RPMI7951 (cell line): ENCODE results near the gene KMT5C. TPM values are rescaled to one million over a fixed set of nuclear protein-coding genes. Genes with fewer than 3 reads are reported as not detected.

Experiments used
- DNase-seq: peaks from one replicate; pipeline ENCODE4 v3.0.0-alpha.2; 2012; ENCODE audit warnings: low read depth
- total RNA-seq: library from RNA; depleted of rRNA; stranded (reverse); fragments of >200 nt; shearing (Covaris generic); gene quantifications from 2 replicates; pipeline ENCODE4 v1.2.3, GENCODE V29; 2014

The KMT5C gene
- total RNA-seq, 1 experiment from 2014 or later: 5.6 TPM

DNA sequence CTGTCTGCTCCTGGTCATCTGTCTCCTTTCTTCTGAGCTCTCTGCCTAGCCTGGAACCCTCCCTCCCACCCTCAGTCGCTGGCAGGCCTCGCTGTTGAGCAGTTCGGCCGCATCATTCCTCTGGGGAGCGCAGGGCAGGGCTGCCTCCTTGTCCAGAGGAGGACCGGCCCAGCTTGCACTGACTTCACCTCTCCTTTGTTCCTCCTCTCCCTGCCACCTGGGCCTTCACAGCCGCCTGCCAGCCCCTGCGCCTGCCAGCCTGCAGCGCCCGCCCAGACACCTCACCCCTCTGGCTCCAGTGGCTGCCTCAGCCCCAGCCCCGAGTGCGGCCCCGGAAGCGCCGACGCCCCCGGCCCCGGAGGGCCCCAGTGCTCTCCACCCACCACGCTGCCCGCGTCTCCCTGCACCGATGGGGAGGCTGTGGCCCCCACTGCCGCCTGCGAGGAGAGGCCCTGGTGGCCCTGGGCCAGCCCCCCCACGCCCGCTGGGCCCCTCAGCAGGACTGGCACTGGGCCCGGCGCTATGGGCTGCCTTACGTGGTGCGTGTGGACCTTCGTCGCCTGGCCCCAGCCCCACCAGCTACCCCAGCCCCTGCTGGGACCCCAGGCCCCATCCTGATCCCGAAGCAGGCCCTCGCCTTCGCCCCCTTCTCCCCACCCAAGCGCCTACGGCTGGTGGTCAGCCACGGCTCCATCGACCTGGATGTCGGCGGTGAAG lies 7.2 kb downstream of the KMT5C start:
- DNase-seq: no peak

DNA sequence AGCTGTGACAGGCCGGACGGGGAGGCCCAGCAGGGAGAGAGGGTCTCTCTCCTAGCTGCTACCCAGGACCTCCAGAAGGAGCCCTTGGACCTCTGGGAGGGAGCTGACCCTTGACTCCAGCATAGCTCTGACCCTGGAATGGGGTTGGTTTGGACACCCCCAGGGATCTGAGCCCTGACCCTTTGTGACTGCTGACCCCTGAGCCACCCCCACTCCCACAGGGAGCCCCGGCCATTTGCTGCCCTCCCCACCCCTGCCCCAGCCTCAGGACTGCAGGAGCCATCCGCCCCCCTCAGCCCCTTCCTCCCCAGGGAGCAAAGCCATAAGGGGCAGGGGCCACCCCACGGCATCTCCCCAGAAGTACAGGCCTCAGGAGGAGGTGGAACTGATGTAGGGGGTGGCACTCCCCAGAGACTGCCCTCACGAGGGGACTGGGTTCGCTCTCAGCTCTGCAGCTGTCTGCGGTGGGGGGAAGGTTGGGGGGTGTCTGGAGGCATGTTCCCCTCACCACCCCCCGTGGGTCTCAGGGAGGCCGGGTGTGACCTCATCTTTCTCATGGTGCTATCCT lies 7.8 kb downstream of the KMT5C start:
- DNase-seq: no peak

DNA sequence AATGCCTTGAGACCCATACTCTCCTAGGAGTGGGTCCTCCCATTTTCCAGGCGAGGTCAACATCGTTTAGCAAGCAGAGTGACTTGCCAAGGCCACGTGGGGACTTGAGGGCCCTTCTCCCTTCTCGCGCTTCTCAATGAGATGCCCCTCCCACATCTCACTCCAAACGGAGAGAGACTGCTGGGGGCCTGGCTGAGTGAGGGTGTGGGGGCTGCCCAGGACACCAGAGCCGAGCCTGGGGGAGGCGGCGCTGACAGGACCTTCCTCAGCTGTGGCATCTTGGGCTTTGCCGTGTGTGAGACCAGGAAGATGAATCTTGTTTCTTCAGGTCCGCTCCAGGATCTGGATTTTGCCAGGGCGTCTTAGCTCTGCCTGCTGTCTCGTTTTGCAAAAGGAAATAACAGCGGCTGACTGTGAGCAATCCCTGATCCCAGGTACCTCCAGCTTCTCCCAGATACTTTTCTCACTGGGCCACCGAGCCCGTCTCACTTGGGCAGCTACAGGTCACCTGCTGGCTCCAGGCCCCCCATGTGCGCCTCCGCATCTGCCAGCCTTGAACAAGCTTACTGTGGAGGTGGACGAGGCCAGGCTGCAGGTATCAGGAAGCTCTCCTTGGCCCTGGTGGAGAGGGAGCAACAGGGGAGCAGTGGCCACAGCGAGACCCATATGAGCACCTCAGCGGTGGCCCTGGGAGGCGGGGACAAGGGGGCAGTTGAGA lies 8.8 kb downstream of the KMT5C start:
- DNase-seq: no peak

DNA sequence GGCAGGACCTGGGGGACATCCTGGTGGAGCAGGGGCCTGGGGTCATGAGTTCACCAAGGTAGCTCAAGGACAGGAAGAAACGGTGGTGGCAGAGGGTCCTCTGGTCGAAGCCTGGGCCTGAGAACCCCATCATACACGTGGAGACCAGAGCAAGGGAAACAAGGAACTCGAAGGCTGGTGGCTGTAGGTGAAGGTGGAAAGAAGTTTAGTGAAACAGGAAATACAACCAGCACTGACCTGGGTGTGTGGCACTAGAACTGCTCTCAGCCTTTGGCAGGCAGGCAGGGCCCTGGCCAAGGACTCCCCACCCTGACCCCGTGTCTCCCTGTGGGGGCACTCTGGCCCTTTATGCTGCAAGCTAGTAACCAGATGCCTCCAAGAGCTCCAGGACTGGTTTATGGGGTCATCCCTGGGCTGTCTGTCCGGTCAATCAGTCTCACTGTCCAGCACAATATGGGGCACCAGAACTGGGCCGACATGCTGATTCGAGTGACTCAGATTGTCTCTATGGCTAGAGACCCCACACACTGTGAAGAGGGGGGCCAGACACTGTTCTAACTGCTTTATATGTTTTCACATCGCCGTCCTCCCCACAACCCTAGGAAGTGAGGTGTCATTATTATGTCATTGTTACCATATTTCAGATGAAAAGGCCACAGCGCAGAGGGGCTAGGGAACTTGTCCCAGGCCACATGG lies 11.1 kb downstream of the KMT5C start:
- no peak for DNase-seq

DNA sequence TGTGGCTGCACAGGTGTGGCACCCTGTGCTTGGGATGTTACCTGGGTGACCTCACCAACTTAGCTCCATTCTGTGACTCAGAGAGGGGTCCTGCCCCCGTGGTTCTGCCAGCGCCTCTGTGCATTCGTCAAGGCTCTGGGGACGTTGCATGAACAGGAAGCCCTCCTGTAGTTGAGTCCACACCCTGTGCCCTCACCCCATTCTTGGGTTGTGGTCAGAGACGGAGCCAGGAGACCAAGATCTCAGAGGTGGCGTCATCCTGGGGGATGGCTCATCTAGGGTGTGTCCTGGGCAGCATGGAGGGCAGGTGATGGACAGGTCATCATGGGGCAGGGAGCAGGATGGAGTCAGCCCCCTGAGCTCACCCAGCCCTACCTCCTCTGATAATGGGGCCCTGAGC lies 12.4 kb downstream of the KMT5C start:
- DNase-seq: no peak

DNA sequence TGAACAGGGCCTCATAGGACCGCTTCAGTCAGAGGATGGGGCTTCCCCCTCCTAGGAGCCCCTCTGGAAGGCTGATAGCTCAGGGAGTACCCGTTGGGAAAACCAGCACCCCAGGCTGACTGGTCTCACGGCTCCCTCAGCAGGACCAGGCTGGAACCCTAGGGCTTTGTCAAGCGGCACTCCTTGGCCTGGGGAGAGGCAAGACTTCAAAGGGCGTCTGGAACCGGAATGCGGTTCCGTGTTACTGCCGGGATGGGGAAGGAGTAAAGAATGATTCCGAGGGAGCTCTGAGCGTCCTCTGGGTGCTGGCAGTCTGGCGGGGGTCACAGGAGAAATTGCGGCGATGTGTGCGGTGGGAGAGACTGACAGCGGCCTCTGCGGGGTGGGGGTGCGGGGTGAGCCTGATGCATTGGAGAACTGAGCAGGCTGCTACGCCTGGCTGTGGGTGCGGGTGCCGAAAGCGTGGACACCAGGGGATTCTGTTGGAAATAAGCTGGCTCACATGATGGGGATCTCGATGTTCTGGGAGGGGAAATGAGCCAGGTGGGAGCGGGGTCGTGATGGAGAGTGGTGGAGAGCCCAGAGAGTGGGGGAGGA lies 13.0 kb downstream of the KMT5C start:
- DNase-seq: no peak

DNA sequence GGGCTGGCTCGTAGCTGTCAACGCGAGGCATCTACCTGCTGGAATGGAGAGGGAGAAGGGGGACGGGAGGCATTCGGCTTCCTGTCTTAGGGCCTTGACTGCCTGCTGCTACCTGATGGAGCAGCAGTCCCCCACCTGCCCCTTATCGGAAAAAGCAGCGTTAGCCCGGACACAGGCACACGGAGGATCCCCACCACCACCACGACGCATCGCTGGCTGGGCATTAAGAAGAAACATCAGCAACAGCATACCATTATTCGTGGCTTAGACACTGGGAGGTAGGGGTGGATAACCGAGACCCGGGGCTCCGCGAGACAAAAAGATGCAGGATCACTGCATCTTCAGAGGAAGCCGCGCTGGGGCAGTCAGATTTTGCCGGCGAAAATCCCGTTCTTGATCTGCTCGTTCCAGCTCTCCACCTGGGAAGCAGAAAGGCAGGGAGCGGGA lies 13.7 kb downstream of the KMT5C start:
- DNase-seq: no peak

DNA sequence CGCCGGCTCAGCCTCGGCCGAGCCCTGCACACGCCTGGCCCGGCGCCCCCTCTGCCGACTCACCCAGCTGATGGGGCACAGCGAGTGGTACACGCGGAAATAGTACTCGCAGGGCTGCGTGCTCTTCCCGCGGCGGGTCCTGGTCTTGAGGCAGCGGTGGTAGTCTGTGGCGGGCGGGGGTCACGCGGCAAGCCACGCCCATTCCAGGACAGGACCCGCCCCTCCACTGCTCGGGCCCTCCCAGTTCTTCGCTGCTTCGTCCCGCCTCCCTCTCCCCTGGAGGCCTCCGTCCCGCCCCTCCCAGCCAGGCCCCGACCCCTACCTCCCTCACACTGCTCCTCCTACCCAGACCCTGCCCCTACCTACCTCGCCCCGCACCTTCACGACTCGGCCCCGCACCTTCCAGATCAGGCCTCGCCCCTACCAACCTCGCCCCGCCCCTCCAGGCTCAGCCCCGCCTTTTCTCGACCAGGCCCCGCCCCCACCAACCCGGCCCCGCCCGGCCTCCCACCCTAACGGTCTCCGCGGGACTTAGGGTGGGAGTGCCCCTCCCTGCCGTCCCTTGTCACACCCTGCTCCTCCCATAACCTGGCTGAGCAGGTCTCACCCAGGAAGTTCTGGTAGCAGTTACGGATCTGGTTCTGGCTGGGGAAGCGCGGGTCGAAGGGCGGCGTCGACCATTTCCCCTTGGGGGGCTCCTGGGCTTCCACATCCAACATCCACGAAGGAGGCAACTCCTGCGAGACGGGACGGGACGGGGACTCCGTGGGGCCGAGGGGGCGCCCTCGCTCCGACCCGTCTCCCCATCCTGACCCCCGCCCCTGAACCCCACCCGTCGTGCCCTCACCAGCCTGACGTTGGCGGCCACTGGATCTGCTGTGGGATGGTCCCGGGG lies 14.4 kb downstream of the KMT5C start:
- DNase-seq: peak; percentile 47

DNA sequence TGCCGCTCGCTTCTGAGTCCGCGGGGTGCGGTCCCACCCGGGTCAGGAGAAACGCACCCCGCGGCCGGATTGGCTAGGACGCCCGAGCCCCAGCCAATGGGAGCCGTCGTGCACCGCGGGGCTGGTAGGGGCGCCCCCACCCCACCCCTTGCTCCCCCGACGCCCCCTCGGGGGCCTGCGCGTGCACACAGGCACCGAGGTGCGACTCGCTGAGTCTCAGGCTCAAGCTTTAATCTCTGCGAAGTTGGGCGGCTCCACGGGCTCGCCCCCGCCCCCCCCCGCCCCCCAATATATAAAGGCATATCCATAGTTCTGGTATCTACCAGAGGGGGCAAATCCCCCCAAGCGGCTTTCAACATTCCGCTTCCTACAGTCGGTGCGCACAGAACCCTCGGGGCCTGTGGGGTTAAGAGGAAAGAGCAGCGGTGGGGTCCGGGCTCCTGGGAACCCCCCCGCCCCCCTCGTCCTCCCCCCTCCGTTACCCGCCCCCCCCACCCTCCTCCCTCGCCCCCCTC lies 15.1 kb downstream of the KMT5C start, which contains the start of gene COX6B2:
Gene COX6B2 (minus strand): TSS at position 22 of the 515 bp plus-strand sequence. CDS start 198 bp downstream, outside the sequence.
- no peak for DNase-seq

DNA sequence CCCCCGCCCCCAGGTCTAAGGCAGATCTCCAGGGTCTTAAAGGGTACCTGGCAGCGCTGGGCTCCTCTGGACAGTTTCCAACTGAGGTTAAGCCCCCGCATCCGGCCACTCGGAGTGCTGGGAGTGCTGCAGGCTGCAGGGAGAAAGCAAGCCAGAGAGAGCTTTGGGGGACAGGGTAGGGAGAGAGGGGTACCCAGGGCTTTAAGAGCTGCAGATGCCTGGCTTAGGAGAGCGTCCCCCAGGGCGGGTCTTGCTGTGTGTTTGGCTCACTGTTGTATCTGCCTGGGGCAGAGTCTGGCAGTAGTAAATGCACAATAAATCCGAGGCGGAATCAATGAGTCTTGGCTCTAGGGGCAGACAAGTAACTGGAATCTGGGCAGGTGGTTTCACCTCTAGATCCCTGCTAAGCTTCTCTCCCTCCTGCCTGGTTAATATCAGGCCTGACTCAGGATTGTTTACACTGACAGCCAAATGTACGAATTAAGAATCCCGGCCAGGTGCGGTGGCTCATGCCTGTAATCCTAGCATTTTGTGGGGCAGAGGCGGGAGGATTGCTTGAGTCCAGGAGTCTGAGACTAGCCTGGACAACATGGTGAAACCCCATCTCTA lies 15.6 kb downstream of the KMT5C start:
- DNase-seq: no peak

DNA sequence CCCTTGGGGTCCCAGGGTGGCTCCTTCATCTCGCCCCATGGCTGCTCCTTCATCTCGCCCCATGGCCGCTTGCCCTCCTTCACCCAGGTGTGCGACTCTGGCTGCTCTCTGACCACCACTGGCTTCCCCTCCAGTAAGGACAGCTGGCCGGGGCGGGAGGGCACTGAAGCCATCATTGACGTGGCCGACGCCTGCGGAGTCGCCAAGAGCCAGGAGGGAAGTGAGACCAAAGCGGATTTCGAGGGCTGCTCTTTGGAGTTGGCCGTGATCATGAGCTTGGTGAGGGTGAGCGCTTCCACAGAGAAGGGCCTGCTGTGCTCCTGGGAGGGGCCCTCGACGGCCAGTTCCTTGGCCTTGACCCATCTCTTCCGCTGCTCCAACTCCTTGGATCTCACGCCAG lies 18.8 kb downstream of the KMT5C start:
- DNase-seq: no peak

DNA sequence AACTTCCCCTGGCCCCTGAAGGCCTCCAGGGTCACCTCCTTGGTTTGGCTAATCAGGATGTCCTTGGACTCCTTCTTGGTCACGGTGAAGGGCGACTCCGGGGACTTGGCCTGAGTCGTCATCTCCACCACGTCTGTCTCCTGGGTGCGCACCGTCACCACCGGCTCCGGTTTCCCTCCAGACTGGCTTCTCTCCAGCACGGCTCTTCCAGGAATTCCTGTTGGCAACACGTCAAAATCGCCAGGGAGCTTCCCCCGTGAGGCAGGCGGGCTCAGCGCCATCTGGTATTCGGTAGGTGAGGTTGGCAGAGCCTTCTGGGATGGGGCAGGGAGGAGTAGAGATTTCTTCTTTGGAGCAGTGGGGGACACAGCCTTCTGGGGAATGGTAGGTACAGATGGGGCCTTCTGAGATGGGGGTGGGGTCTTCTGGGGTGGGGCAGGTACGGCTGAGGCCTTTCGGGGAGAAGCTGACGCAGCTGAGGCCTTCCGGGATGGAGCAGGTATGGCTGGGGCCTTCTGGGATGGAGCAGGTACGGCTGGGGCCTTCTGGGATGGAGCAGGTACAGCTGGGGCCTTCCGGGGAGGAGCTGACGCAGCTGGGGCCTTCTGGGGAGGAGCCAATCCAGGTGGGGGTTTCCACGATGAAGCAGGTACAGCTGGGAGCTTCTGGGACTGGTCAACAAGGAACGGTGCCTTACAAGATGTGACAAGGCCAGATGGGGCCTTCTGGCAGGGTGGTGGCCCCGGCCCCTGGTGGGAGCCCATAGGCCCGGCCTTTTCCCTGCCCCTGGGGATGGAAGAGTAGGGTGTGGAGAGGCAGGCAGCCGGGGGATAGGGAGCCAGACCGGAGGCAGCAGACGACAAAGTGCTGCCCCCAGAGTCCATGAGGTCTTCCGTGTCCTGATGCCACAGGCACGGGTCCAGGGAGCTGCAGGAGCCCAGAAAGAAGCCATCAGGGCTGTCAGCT lies 19.6 kb downstream of the KMT5C start:
- no peak for DNase-seq

DNA sequence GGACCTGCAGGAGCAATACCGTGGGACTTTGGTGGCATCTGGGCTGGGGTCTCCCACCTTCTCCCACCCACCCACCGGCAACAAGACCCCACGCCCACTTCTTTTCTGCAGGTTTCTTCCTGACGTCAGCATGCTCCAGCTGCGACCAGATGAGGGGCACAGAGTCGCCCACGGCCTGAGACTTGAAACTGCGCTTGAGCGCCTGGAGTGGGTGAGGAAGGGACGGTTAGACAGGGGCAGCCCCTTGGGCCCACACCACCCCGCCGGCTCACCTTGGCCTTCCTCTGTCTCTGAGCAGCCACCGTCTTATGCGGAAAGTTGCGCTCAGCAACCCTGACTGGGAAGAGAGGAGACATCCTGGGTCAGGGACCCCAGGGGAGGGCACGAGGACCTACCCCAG lies 21.2 kb downstream of the KMT5C start:
- no peak for DNase-seq

DNA sequence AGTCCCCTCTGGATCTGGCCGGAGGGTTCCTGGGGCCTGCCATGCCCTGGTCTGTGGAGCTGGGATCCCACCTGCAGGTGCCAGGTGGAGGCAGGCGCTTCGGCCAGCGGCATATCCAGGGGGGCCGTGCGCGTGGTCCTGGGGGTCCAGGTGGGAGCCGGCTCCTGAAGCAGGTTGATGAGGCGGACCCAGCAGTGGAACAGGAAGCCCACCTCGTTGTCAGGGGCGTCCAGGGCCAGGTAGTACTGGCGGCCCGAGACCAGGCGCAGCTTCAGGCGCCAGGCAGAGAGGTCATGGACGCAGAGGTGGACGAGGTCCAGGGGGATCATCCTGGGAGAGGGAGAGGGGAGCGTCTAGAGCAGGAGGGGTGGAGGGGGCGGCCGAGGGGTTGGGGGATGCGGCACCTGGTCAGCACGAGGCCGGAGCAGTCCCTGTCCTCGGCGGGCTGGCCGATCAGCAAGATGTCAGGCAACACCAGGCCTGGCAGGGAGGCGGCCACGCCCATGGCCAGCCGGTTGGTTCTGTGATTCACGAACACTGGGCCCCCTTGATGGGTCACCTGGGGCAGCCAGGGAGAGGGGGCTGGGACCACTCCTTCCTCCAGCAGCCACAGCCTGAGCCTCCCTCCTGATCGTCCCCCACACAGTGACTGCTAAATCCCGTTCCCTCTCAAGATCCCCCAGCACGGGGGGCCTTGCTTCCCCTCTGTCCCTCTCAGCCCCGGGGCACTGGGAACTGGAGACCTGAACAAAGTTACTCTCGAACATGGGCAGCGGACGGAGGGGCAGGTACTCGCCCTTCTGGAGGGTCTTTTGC lies 22.7 kb downstream of the KMT5C start:
- DNase-seq: no peak

DNA sequence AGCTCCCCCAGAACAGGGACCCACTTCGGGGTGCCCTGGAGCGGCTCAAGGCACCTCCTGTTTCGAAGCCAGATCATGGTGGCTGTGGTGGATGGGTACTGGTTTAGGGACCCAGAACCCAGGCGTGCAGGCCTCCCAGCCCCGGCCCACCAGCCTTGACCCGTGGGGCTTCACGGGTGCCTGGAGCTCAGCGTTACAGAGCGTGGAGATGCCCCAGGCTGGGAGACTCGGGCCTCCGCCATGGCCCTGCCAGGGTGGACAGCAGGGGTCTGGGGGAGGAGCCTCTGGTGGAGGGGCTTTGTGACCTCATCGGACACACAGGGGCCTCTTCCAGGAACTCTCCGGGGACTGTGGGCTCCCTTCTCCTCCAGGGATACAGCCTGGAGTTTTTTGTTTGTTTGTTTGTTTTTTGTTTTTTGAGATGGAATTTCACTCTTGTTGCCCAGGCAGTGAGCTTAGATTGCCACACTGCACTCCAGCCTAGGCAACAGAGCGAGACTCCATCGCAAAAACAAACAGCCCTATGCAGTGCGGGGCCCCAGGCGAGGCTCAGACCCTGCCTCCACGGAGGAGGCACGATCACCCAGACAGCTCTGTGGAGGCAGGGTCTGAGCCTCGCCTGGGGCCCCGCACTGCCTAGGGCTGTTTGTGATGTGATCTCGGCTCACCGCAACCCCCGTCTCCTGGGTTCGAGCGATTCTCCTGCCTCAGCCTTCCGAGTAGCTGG lies 23.5 kb downstream of the KMT5C start, which contains the start of gene GARIN5B:
Gene GARIN5B (minus strand): TSS at position 271 of the 727 bp plus-strand sequence. CDS start 194 bp downstream, at position 77.
- DNase-seq: no peak

DNA sequence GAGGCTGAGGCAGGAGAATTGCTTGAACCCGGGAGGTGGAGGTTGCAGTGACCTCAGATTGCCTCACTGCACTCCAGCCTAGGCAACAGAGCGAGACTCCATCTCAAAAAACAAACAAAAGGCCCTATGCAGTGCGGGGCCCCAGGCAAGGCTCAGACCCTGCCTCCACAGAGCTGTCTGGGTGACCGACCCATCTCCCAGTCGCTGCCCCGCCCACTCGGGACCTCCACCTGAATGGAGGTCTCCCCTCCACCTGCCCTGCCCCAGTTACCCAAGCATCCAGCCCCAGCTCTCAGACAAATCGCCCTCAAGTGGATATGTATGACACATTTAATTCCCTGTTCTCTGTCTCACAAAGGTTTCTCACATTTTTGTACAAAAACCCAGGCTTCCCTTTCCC lies 25.6 kb downstream of the KMT5C start:
- DNase-seq: no peak

DNA sequence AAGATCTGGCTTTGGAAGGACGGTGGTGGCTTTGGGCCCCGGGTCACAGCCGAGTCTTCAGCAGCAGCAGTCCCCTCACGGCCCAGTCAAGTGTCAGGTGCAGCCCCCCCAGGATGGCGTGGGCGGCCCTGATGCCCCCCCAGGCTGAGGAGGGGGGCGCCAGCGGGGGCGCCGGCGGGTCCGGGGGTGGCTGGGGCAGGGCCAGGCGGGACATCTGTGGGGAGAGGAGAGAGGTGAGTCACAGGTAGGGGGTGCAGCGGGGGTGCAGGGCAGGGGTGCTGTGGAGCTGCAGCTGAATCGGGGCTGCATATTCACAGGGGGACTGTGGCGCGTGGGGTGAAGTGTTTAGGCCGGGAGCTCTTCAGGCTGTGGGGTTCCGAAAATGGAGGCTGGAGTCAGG lies 26.3 kb downstream of the KMT5C start:
- no peak for DNase-seq
